H1 (cell line): ENCODE results near the gene JAKMIP2. TPM values are rescaled to one million over a fixed set of nuclear protein-coding genes. Genes with fewer than 3 reads are reported as not detected.

Source experiments
- CBX5 ChIP-seq: fragments of 300-800, 300-1000 bp; sonication (generic); IDR thresholded peaks from 2 replicates; pipeline ENCODE4 v1.7.1; 2016; ENCODE audit warnings: antibody characterized with exemption, low read length, low read depth
- CTCF ChIP-seq, 3 experiments: IDR thresholded peaks; 1 replicate in 2 of 3; 2 replicates in 1 of 3; pipeline versions ENCODE4 v1.5.1 to v1.6.1; 2011; ENCODE audit warnings: low read length in 3 of 3, mild to moderate bottlenecking in 3 of 3, inconsistent platforms in 2 of 3, low read depth in 1 of 3, moderate library complexity in 1 of 3; ENCODE audit not compliant: insufficient read depth in 1 of 3; ENCODE audit errors: control extremely low read depth in 1 of 3
- FOSL1 ChIP-seq: IDR thresholded peaks from 2 replicates; pipeline ENCODE4 v1.6.1; 2011; ENCODE audit warnings: mild to moderate bottlenecking, low read depth, low read length, moderate library complexity; ENCODE audit not compliant: insufficient read depth
- GABPA ChIP-seq: IDR thresholded peaks from 2 replicates; pipeline ENCODE4 v1.6.1; 2011; ENCODE audit warnings: mild to moderate bottlenecking, low read length, moderate library complexity, borderline replicate concordance; ENCODE audit not compliant: insufficient read depth
- SAP30 ChIP-seq: fragments of 300-600 bp; sonication (generic); IDR thresholded peaks from 2 replicates; pipeline ENCODE4 v1.7.1; 2012; ENCODE audit warnings: low read length, moderate library complexity, mild to moderate bottlenecking, inconsistent platforms; ENCODE audit not compliant: insufficient read depth, insufficient replicate concordance
- polyA plus RNA-seq, 7 experiments: library from polyadenylated mRNA; depleted of rRNA in 3 of 7; stranded (reverse) in 5 of 7; unstranded in 2 of 7; fragments of >200 nt in 5 of 7; fragments of 200-250 nt in 2 of 7; gene quantifications; 1 replicate in 5 of 7; 2 replicates in 1 of 7; 4 replicates in 1 of 7; pipeline versions ENCODE4 v1.2.1 to v1.2.3, GENCODE V29; 2011 to 2013; ENCODE audit warnings: missing spikeins in 2 of 7, mixed read lengths in 2 of 7
- total RNA-seq: library from RNA; stranded (reverse); fragmentation: NEBNext Ultra II Directional; extraction: Animal tissue kit (Norgen Biotek cat#: 25700); gene quantifications from 2 replicates; pipeline ENCODE4 v1.2.1, GENCODE V29; 2021

Gene JAKMIP2
- total and polyA plus RNA-seq, 2 of the 8 experiments (the other 6 are each of a cell fraction or from before 2014, with no cell fraction given) = 2.4 to 13.6 TPM

DNA sequence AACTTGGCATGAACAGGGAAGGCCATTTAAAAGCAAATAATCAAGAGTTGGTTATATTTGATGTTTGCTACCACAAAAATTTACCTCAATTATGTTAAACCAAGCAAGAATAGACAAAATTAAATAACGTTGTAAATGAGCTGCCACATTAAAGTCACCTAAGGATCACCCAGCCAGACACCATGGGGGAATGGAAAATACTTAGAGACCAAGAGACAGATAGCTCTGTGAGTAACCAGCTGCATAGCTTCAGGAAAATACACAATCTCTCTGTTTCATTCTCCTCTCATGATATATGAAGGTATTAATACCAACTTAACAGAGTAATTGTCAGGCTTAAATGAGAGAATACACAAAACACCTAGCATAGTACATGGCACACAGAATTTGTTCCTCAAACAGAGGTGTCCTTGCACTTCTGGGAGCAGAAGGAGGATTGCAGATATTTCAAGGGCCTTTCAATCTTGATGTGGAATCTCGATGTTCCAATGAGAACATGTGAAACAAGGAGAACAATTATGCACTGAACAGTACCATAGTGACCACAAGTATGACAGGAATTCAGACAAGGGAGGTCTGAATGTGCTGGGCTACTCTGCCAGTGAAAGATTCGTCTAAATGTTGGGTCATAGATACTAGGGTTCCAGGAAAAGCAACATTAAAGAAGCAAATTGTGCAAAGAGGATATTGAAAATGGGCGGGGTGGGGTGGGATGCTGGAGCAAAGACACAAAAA is 18.6 kb downstream of the JAKMIP2 start (continued):
- no peak for TF ChIP-seq CBX5
- TF ChIP-seq CTCF (IDR thresholded peaks at IDR 0.05; ENCODE audit: control extremely low read depth in 1 of 3, insufficient read depth in 1 of 3, low read depth in 1 of 3, low read length in 3 of 3) = no peak
- TF ChIP-seq GABPA = no peak
- TF ChIP-seq SAP30 = no peak
- no peak for TF ChIP-seq FOSL1
